Hippocampal formation (tissue), 2 donors: ENCODE results near the gene P2RY8.
"Not testable (repeated sequence)": the region's sequence is repeated elsewhere in the genome, so short reads cannot be mapped to it uniquely, and the experiment has no call there.

Source experiments
- DNase-seq, 2 donors: peaks; one replicate each; lab custom pipeline; 2025; lab: John Stamatoyannopoulos, UW

P2RY8 gene

DNA sequence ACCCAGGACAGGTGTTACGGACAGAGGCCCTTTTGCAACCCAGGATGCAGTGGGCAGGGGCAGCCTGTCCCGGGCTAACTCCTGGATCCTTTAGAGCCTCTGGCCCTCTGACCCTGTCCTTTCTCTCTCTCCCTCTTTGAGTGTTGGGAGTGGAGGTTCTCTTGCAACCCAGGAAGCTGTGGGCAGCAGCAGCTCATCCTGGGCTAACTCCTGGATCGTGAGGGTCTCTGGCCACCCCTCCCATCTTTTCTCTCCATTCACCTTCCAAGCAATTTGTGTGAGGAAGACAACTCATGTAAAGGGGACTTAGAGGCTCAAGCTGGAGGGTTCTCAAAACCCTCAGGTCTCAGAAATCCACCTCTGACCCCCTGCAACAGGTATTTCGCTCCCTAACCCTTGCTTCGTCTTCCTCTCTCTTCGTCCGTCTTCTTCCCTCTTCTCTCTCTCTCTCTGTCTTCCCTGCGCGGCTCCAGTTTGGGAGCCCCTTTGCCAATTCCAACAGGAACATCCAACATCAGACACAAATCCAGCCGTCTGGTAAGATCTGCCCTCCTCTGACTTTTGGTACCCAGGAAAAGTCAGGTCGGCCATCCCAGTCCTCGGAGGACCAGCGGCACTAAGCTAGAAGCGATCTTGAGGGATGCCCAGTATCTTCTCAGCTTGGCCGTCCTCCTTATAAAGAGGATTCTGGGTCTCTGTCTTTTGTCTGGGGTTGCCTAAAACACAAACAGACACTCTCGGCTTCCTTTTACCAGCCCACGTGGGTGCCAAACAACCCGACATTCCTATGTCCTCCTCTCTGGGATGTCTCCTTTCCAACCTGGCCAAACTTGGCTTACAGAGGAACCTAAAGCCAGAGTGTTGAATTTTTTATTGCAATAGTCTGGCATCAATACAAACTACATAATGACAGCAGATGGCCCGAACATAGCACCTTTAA, 92.2 kb downstream of the P2RY8 start:
- no peak for DNase-seq

DNA sequence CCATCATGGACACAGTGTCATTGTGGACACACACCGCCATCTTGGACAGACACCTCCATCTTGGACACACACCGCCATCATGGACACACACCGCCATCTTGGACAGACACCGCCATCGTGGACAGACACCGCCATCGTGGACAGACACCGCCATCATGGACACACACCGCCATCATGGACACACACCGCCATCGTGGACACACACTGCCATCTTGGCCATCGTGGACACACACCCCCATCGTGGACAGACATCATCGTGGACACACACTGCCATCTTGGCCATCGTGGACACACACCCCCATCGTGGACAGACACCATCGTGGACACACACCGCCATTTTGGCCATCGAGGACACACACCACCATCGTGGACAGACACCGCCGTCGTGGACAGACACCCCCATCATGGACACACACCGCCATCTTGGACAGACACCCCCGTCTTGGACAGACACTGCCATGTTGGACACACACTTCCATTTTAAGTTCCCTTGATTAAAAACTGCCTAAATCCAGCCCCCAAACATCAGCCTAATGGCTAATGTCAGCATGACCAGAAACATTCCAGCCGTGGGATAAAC, 93.4 kb downstream of the P2RY8 start:
- DNase-seq, result no peak

DNA sequence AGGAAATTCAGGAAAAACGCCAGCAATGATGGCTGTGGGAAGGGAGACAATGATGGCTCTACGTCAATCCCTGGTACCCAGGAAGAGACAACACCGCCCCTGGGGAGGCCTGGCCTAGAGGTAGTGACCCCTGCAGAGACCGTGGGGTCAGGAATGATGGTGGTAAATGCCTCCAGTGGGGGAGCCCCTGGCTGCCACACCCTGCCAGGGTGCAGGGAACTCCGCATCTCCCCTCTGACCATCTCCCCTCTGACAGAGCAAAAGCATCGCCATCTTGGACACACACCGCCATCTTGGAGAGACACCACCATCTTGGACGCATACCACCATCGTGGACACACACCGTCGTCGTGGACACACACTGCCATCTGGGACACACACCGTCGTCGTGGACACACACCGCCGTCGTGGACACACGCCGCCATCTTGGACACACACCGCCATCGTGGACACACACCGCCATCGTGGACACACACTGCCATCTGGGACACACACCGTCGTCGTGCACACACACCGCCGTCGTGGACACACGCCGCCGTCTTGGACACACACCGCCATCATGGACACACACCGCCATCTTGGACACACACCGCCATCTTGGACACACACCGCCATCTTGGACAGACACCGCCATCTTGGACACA, 94.1 kb downstream of the P2RY8 start:
- DNase-seq, result no peak

DNA sequence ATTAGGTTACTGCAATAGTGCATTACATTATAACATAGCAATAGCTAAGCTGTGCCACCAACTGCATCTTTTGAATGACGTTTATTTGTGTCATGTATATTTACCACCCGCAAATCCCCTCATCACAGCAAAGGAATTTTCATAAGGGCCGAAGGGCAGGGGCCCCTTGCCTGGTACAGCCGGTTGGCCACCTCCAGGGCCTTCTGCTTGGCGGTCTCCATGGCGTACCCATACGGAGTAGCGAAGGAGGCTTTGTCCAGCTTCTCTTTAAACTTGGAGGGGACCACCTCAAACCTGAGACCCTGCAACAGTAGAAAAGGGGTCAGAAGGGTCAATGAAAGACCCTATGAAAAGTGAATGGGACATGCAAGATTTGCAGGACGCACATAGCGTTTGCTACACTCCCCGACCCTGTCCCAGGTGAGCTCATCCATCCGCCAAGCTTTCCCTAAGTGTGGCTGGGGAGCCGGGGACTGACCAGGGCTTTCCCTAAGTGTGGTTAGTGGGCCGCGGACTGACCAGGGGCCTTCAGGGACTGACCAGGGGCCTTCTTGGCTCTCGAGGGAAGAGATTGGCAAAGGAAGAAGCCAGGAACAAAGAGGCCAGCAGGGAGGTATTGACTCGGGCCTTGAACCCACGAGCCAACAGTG, 94.8 kb downstream of the P2RY8 start:
- no peak for DNase-seq

DNA sequence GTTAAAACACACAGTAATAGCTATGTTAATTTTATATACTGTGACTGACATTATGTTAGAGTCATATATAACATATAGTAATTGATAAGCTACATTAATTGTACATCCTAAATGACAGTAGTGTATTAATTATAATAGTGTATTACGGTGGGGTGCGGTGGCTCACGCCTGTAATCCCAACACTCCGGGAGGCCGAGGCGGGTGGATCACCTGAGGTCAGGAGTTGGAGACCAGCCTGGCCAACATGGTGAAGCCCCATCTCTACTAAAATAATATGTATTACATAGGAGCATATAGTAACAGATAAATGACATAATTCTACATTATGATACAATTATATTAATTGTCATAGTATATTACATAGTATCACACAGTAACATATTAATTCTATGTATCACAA, 96.5 kb downstream of the P2RY8 start:
- DNase-seq, result no peak

DNA sequence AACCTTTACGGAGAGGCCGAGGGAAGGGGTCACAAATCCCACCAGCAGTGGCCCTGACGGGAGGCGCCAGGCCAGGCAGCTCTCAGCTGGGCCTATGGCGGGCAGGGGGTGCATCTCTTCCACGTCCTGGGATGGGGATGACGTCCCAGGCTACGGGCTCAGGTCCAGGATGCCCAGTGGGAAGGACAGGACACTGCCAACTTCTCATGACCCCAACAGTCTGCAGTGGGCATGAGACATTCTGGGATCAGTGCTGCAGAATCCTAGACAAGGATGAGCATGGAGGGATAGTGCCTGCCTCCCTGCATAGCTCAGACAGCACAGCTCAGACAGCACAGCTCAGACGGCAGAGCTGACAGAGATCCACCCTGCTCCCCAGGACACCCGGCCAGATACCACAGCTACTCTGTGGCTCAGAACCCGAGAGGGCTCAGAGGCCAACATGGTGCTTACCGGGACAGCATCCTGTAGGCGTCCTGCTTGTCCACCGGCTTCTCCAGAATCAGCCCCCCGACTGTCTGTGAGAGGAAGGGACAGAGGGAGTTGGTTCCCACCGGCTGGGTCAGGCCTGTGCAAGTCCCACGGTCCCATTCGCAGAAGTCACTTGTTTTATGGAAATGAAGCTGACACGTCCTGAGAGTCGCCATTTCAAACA, 101.6 kb downstream of the P2RY8 start:
- DNase-seq, result no peak

DNA sequence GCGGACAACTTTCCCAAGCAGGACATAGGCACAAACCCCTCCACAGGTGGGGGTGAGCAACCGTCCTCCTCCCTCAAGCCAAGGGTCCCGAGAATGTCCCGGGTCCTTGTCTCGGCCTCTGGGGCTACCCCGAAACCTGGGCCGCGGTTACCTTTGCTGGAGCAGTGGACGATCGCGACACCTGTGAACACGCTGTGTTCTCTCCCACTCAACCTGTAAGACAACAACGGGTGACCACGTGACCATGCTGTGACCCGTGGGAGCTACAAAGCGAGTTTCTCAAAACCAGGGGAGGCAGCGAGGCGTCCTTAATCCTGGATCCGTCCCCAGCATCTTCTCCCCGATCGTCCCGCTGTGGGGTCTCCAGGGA, 102.1 kb downstream of the P2RY8 start:
- no peak for DNase-seq

DNA sequence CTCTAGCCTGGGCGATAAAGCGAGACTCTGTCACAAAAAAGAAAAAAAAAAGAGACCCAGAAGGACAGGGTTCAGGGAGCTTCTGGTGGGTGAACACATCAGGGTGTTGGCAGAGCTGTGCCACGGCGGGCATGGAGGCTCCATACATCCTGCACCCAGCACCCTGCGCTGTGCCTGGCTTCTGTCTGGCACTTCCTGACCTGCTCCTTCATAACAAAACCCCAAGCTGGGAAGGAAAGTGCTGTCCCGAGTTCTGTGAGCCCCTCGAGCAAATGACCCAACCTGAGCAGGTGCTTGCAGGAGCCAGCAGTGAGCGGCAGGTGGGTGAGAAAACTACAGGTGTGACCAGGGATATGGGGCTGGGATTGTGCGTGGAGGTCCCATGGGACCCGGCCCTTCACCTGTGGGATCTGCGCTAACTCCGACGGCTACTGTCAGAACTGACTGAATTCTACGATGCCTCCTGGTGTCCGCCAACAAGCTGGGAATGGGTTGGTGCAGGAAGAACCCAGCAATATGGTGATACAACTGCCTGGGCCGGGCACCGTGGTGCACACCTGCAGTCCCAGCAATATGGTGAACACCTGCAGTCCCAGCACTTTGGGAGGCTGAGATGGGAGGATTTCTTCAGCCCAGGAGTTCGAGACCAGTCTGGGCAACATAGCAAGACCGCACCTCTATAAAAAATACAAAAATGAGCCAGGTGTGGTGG, 103.2 kb downstream of the P2RY8 start:
- DNase-seq, result no peak

DNA sequence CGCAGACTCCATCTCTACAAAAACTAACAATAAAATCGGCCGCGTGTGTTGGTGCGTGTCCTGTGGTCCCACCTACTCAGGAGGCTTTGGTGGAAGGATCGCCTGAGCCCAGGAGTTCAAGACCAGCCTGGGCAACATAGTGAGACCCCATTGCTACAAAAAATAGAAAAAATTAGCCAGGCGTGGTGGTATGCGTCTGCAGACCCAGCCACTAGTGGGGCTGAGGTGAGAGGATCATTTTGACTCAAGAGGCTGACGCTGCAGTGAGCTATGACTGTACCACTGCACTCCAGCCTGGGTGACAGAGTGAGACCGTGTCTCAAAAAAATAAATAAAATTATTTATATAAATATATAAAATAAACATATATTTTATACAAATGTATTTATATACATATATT, 106.5 kb downstream of the P2RY8 start:
- no peak for DNase-seq

DNA sequence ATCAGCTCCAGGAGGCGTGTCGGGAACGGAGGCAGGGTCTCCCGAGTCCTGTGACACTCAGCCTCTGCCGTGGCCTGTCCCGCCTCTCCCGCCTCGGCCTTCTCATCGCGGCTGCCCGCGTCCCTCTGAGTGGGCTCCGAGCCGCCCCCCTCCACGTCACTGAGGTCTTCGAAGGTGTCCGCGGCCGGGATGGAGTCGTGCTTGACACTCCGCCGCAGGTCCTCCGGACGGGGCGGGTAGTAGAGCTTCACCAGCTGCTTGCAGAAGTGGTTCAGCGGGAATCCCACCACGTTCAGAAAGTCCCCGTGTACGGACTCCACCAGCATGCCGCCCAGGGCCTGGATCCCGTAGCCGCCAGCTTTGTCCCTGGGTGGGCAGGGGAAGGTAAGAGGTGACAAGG, 109.2 kb downstream of the P2RY8 start:
- DNase-seq, result no peak

DNA sequence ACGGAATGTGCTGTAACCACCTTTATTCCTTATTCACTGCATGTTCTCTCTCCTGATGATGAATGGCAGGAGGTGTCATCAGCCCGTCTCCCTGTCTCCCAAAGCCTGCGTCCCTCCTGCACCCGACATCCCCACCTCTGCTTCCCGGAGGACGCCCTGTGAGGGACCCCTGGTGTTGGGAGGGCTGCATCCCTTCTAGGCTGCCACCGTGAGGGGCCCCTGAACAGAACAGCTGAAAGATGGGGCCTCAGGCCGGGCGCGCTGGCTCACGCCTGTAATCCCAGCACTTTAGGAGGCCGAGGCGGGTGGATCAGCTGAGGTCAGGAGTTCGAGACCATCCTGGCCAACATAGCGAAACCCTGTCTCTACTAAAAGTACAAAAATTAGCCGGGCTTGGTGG, 110.7 kb downstream of the P2RY8 start:
- DNase-seq, result not testable (repeated sequence)

DNA sequence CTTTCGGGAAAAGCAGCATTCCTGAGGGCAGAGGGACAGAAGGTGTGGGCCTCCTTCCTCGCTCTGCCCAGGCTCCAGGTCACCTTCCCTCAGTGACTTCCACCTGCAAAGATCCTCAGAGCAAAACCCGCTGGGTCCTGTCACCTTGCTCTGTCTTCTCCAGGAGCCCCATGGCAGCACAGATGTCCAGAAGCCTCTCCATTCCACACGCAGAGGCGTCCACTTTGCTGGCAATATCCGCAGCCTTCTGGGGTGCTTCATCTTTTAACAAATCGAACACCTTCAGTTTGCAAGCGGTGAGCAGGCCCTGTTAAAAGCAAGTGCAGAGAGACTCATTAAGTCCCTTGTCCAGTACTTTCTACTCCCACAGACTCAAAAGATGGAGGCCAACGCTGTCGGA, 111.6 kb downstream of the P2RY8 start:
- DNase-seq, result no peak

DNA sequence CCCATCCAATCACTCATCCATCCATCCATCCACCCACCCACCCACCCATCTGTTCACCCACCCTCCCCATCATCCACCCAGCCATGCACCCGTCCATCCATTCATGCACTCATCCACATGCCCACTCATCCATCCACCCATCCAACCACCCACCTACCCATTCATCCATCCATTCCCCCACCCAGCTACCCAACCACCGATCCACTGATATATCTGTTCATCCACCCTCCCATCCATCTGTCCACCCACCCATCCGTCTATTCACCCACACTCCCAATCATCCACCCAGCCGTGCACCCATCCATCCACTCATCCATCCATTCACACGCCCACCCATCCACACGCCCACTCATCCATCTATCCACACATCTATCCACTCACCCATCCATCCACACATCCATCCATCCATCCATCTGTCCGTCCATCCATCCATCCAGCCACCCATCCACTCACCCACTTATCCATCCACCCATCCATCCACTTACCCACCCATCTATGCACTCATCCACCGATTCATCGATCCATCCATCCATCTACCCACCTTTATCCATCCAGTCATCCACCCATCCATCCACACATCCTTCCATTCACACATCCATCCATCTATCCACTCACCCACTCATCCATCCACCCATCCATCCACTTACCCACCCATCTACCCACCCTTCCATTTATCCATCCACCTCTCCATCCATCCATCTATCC, 112.7 kb downstream of the P2RY8 start:
- no peak for DNase-seq

DNA sequence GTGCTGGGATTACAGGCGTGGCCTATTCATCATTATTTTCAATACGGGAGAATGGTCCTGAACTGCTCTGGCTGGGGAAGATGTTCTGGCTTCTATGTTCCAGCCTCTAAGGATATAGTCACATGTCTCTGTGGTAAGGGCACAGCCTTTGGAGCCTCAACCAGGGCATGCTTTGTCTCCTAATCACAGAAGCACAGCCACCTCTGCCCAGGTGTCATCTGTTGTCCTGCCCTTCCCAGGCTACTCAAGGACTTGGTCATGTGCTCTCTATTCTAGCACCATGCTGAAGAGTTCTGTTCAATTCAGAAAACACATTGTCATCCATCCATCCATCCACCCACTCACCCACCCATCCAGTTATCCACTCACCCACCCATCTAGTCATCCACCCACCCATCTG, 113.8 kb downstream of the P2RY8 start:
- no peak for DNase-seq

DNA sequence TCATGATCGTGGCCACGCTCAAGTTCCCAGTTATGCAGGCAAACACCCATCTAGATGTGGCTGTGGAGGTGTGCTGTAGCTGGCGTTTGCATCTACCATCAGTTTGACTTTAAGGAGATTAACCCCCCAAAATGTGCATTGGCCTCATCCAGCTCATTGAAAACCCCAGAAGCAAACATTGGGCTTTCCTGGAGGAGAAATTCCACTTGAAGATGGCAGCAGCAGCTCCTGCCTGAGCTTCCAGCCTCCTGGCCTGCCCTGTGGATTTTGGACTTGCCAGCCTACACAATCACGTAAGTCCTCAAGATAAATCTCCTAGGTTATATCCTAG, 114.9 kb downstream of the P2RY8 start:
- DNase-seq, result no peak

DNA sequence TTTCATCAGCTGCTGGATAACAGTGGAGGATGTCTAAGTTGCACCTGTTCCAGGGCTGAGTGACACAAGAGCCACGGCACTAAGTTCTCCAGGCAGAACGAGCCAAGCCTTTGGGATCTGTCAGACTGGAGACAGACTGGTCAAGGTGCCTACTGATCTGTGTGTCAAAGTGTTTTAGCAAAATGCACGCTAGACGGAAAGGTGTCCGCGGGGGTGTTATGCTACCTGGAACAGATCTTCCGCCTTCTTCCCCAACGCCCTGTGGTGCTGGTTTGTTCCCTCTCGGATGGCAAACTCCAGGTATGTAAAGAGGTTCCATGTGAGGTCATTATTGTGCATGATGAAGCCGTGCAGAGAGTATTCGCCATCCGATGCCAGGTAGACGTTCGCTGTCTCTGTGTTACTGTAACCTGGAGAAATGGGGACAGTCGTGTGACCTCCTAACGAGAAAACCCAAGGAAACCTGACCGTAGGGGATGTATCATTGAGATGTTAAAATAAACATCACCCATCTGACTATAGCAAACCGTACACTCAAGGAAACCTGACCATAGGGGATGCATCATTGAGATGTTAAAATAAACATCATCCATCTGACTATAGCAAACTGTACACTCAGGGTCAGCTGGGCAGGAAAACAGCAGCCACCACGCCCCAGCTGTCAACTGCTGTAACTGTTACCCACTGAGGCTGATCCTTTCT, 115.4 kb downstream of the P2RY8 start:
- no peak for DNase-seq

DNA sequence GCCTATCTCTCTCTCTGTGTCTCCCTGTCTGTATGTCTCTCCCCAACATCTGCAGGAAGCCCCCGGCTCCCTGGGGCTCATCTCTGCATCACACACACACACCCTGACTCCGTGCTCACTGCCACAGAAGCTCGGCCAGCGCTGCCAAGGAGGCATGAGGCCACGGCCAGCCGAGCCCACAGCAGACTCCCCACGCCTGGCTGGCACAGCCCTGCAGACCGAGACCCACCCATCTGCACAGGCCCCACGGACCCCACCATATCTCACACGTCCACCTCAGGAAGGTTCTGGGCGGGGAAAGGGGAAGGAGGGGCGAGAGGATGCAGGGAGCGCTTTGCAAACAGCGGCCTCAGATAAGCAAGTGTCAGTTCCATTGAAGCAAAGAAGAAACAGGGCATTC, 116.6 kb downstream of the P2RY8 start:
- no peak for DNase-seq

DNA sequence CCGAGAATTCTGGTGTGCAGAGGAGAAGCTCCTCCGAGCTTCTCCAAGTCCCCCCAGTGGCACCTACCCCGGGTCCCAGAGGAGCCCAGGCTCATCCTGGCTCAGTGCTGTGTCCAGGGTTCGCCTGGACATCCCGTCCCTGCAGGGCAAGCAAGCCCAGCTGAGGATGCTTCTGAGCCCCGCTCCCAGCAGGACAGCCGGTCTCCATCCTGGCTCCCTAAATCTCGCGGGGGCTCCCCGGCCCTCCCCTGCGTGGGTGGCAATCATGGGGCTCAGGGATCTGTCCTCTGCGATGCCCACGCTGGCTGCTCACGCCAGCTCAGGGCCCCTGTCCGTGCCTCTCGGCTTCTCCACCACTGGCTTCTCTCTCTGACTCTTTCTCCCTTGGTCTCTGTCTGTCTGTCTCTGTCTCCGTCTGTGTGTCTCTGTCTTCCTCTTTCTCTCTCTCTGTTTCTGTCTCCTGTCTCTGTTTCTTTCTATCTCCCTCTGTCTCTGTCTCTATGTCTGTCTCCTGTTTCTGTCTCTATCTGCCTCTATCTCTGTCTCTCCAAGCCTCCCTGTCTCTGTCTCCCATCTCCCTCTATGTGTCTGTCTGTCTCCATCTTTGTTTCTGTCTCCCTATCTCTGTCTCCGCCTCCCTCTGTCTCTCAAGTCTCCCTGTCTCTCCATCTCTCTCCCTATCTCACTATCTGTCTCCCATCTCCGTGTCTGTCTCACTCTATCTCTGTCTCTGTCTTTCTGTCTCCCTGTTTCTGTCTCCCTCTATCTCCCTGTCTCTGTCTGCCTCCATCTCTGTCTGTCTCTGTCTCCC, 117.2 kb downstream of the P2RY8 start:
- no peak for DNase-seq

DNA sequence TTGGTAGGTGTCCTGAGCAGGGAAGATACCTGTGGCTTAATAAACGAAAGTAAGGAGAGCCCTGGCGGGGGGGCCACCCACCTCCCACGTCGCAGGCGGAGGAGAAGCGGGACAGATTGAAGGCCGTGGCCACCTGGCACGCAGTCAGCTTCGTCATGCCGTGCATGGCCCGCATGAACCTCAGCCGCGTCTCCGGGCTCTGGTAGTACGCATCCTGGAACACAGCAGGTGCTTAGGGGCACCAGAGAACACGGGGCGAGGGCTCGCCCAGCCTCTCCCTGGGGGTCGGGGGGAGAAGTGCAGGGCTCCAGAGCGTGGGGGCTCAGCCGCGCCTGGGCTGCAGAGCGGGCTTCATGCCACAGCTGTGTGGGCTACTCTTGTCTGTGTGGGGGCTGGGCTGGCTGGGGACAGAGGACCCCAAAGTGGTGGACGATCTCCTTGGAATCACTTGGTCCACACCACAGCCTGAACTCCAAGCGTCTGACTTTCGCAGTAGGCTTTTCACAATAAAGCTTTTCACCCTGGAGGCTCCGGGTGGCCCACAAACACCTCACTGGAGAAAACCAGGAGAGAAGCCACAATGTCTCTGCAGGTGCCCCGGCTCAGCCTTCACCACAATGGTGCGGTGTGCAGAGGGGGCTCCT, 118.0 kb downstream of the P2RY8 start:
- no peak for DNase-seq
